Esophagus muscularis mucosa (tissue), 3 donors: ENCODE data around the gene SLC2A13.

Experiments used
- CTCF ChIP-seq, 3 experiments: fragments of 200-600 bp in 2 of 3; fragments of 450-650 bp in 1 of 3; sonication (generic) in 2 of 3; IDR thresholded peaks; one replicate each; pipeline ENCODE4 v1.5.1; 2017 to 2019; ENCODE audit warnings: antibody characterized with exemption in 3 of 3, mild to moderate bottlenecking in 2 of 3, moderate library complexity in 1 of 3
- POLR2A ChIP-seq: fragments of 450-650 bp; IDR thresholded peaks from one replicate; pipeline ENCODE4 v1.6.1; 2017; ENCODE audit warnings: antibody characterized with exemption, moderate library complexity, mild to moderate bottlenecking, low read depth
- POLR2AphosphoS5 ChIP-seq, 2 donors: sonication (generic); formaldehyde crosslinking; IDR thresholded peaks; one replicate each; pipeline ENCODE4 v1.6.1; 2017; ENCODE audit warnings: antibody characterized with exemption in 2 of 2

DNA sequence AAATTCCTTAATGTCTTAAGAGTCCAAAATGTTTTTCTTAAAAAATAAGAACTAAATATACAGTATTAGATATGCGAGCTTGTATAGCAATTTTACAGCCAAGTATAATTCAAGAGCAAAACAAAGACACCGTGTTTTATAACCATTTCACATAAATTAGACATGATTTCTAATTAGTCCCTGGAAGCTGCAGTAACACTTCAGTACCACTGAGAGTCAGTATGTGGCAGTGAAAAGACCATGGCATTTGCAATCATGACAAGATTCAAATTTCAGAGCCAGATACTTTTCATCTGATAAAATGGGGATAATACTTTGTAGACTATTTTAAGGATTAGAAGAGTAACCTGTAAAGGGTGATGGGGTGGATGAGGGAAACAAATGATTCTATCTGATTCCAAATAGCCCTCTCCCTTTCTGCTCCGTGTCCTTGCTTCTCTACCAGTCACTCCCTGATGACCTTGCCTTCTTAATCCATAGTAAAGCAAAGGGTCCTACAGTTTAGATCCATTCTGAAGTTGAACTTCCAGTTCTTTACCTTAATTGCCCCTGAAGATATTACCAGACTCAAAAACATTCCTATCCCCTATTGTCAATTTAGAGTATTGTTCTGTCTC lies 340.8 kb downstream of the SLC2A13 start:
- TF ChIP-seq POLR2A (no peak), CTCF (IDR thresholded peaks at IDR 0.05) (peak; percentile 59 to 77 (median 62)), POLR2AphosphoS5 (IDR thresholded peaks at IDR 0.05) (no peak)
